Sigmoid colon (tissue), 7 donors: ENCODE results near the gene IL17REL. TPM values are rescaled to one million over a fixed set of nuclear protein-coding genes. Genes with fewer than 3 reads are reported as not detected.
A peak's percentile ranks its signal among the peaks of the same experiment; 100 is the strongest.

Source experiments
- DNase-seq: peaks from one replicate; pipeline ENCODE4 v3.0.0-alpha.2; 2019
- H3K27ac ChIP-seq, 4 donors: fragments of 200-600 bp; sonication (generic); one replicate each; pipeline ENCODE4 v1.5.1; 2016 to 2019; ENCODE audit warnings: mild to moderate bottlenecking in 1 of 4
- H3K27me3 ChIP-seq, 3 donors: fragments of 200-600 bp; sonication (generic); one replicate each; pipeline ENCODE4 v1.5.1; 2019; ENCODE audit warnings: mild to moderate bottlenecking in 1 of 3
- H3K36me3 ChIP-seq, 4 donors: fragments of 200-600 bp; sonication (generic); one replicate each; pipeline ENCODE4 v1.5.1; 2016 to 2019
- H3K4me1 ChIP-seq, 4 donors: fragments of 200-600 bp; sonication (generic); one replicate each; pipeline ENCODE4 v1.5.1; 2017 to 2019
- H3K4me3 ChIP-seq, 4 donors: fragments of 200-600 bp; sonication (generic); one replicate each; pipeline ENCODE4 v1.5.1; 2017 to 2019; ENCODE audit warnings: mild to moderate bottlenecking in 2 of 4, moderate library complexity in 1 of 4
- H3K9me3 ChIP-seq, 4 donors: fragments of 200-600 bp in 3 of 4; sonication (generic) in 3 of 4; one replicate each; pipeline versions ENCODE4 v1.5.1 to v1.6.1; 2013 to 2019
- CTCF ChIP-seq, 4 experiments: fragments of 450-650 bp in 3 of 4; fragments of 200-600 bp in 1 of 4; IDR thresholded peaks; one replicate each; pipeline ENCODE4 v1.5.1; 2016 to 2019; ENCODE audit warnings: antibody characterized with exemption in 4 of 4, mild to moderate bottlenecking in 3 of 4, moderate library complexity in 2 of 4
- EP300 ChIP-seq, 4 donors: sonication (generic); formaldehyde crosslinking; IDR thresholded peaks; one replicate each; pipeline ENCODE4 v1.6.1; 2017; ENCODE audit warnings: antibody characterized with exemption in 4 of 4
- POLR2A ChIP-seq, 2 donors: fragments of 450-650 bp; IDR thresholded peaks; one replicate each; pipeline ENCODE4 v1.6.1; 2016; ENCODE audit warnings: antibody characterized with exemption in 2 of 2, mild to moderate bottlenecking in 2 of 2, moderate library complexity in 2 of 2
- POLR2AphosphoS5 ChIP-seq, 4 donors: sonication (generic); formaldehyde crosslinking; IDR thresholded peaks; one replicate each; pipeline ENCODE4 v1.6.1; 2017; ENCODE audit warnings: antibody characterized with exemption in 4 of 4
- WGBS, 2 donors: extraction: QIAGEN DNeasy Blood & Tissue Kit; methylation state at CpG; one replicate each; pipeline ENCODE4 v1.1.7; 2013; 5-methylcytosine and 5-hydroxymethylcytosine counted together
- intact Hi-C: fragments of 100-400 bp; cut with DNase I; formaldehyde crosslinking; loops from one replicate; pipeline ENCODE4 v1.15.1; 2023
- polyA plus RNA-seq, 3 donors: library from polyadenylated mRNA; stranded (reverse); fragments of 200-250 nt; gene quantifications; one replicate each; pipeline ENCODE4 v1.2.3, GENCODE V29; 2013
- total RNA-seq, 4 donors: library from RNA; depleted of rRNA; stranded (reverse); fragments of >200 nt; gene quantifications; one replicate each; pipeline ENCODE4 v1.1.0, GENCODE V29; 2016
- donor health status: healthy with polysubstance abuse.
- donor health status: Bipolar disorder and iron deficiency.
- donor health status: healthy.

IL17REL gene
- total and polyA plus RNA-seq, 7 donors = 1.6 TPM; not detected in 6

- Histone ChIP-seq H3K4me3 (no peak overlapping the region), H3K27me3 (peaks cover 8 to 35% (median 26%) of the 10 kb centered on the region in 3 donors), H3K9me3 (no peaks in the 10 kb centered on the region), H3K27ac (no peak overlapping the region), H3K4me1 (peaks cover 0 to 10% (median 4%) of the 10 kb centered on the region in 4 donors), H3K36me3 (no peaks in the 10 kb centered on the region)
- no peak for TF ChIP-seq POLR2AphosphoS5 (IDR thresholded peaks at IDR 0.05)
- TF ChIP-seq POLR2A (IDR thresholded peaks at IDR 0.05) = peak in 1 of 2 donors; percentile 30
- 26 to 66% methylated on average over 12 of the region's 12 CpGs for WGBS, 2 donors
- intact Hi-C loops = no loop called here
- peak; percentile 60 for DNase-seq
Observed at GRCh38 chr22:49997251-49997599, 15.3 kb downstream of the IL17REL start.

- no peak overlapping the region for H3K4me3 ChIP-seq
- peaks cover 0 to 10% (median 4%) of the 10 kb centered on the region in 4 donors for H3K4me1 ChIP-seq
- TF ChIP-seq POLR2A (IDR thresholded peaks at IDR 0.05) (no peak), CTCF (IDR thresholded peaks at IDR 0.05) (no peak), POLR2AphosphoS5 (IDR thresholded peaks at IDR 0.05) (no peak), EP300 (IDR thresholded peaks at IDR 0.05) (no peak)
- H3K36me3 ChIP-seq = no peaks in the 10 kb centered on the region
- 72 to 85% methylated on average over 19 of the region's 19 CpGs for WGBS, 2 donors
- H3K27ac ChIP-seq = no peak overlapping the region
- intact Hi-C loops = no loop called here
- DNase-seq = peak; percentile 60
- H3K9me3 ChIP-seq = peaks cover 0 to 3% (median 0%) of the 10 kb centered on the region in 4 donors
- peaks cover 8 to 35% (median 26%) of the 10 kb centered on the region in 3 donors for H3K27me3 ChIP-seq
Observed at GRCh38 chr22:49996518-49997250, 15.9 kb downstream of the IL17REL start.

GRCh38 chr22:49996119-49996517 is 16.4 kb downstream of the IL17REL start:
- no peak overlapping the region for H3K4me3 ChIP-seq
- H3K9me3 ChIP-seq = peaks cover 0 to 6% (median 2%) of the 10 kb centered on the region in 4 donors
- no peak overlapping the region for H3K27ac ChIP-seq
- H3K36me3 ChIP-seq = no peaks in the 10 kb centered on the region
- peaks cover 8 to 35% (median 22%) of the 10 kb centered on the region in 3 donors for H3K27me3 ChIP-seq
- intact Hi-C loops = no loop called here
- peaks cover 0 to 10% (median 4%) of the 10 kb centered on the region in 4 donors for H3K4me1 ChIP-seq
- no peak for DNase-seq
- no peak for TF ChIP-seq POLR2AphosphoS5 (IDR thresholded peaks at IDR 0.05)
- TF ChIP-seq EP300 (IDR thresholded peaks at IDR 0.05) = no peak
- no peak for TF ChIP-seq CTCF (IDR thresholded peaks at IDR 0.05)
- TF ChIP-seq POLR2A (IDR thresholded peaks at IDR 0.05) = no peak
- 31 to 76% methylated on average over 4 of the region's 4 CpGs for WGBS, 2 donors

GRCh38 chr22:49995361-49996118 is 17.0 kb downstream of the IL17REL start:
- peaks cover 0 to 10% (median 4%) of the 10 kb centered on the region in 4 donors for H3K4me1 ChIP-seq
- TF ChIP-seq EP300 (IDR thresholded peaks at IDR 0.05) = no peak
- TF ChIP-seq POLR2AphosphoS5 (IDR thresholded peaks at IDR 0.05) = no peak
- no peak for TF ChIP-seq POLR2A (IDR thresholded peaks at IDR 0.05)
- TF ChIP-seq CTCF (IDR thresholded peaks at IDR 0.05) = no peak
- H3K4me3 ChIP-seq = no peak overlapping the region
- H3K27me3 ChIP-seq = peaks cover 8 to 32% (median 17%) of the 10 kb centered on the region in 3 donors
- intact Hi-C loops = no loop called here
- peak; percentile 62 for DNase-seq
- H3K27ac ChIP-seq = no peak overlapping the region
- no peaks in the 10 kb centered on the region for H3K36me3 ChIP-seq
- WGBS, 2 donors = 83 to 90% methylated on average over 10 of the region's 10 CpGs
- peaks cover 0 to 11% (median 7%) of the 10 kb centered on the region in 4 donors for H3K9me3 ChIP-seq

- H3K9me3 ChIP-seq = peaks cover 0 to 11% (median 7%) of the 10 kb centered on the region in 4 donors
- intact Hi-C loops = no loop called here
- no peak for DNase-seq
- no peak overlapping the region for H3K27ac ChIP-seq
- peaks cover 4 to 27% (median 12%) of the 10 kb centered on the region in 3 donors for H3K27me3 ChIP-seq
- 66 to 81% methylated on average over 3 of the region's 3 CpGs for WGBS, 2 donors
- TF ChIP-seq EP300 (IDR thresholded peaks at IDR 0.05) (no peak), CTCF (IDR thresholded peaks at IDR 0.05) (no peak), POLR2AphosphoS5 (IDR thresholded peaks at IDR 0.05) (no peak), POLR2A (IDR thresholded peaks at IDR 0.05) (no peak)
- H3K36me3 ChIP-seq = no peaks in the 10 kb centered on the region
- no peak overlapping the region for H3K4me3 ChIP-seq
- peaks cover 0 to 10% (median 4%) of the 10 kb centered on the region in 4 donors for H3K4me1 ChIP-seq
Observed at GRCh38 chr22:49995041-49995360, 17.6 kb downstream of the IL17REL start.
